H1 (cell line): ENCODE results near the gene MRPL27. TPM values are rescaled to one million over a fixed set of nuclear protein-coding genes. Genes with fewer than 3 reads are reported as not detected.

ENCODE experiments used
- CTCF ChIA-PET: fragments of 300-600 bp; sonication (Branson Sonifier 250); formaldehyde crosslinking; loops from one replicate; lab custom pipeline; 2021; ENCODE audit not compliant: partially characterized antibody; lab: Charles Lee
- POLR2A ChIA-PET: fragments of 300-600 bp; sonication (Branson Sonifier 250); formaldehyde crosslinking; loops from one replicate; lab custom pipeline; 2021; ENCODE audit warnings: inconsistent platforms; ENCODE audit not compliant: partially characterized antibody; lab: Charles Lee
- DNase-seq, 2 experiments: peaks; one replicate each; pipeline versions ENCODE4 v3.0.0 to v3.0.0-alpha.2; 2010 to 2022; ENCODE audit warnings: low spot score in 2 of 2, low read depth in 1 of 2, mixed read lengths in 1 of 2
- FAIRE-seq: peaks from 2 replicates; lab custom pipeline; 2011; peaks lifted over from hg19 to GRCh38; lab: Jason Lieb, UNC
- H2AFZ ChIP-seq: 2 replicates; pipeline ENCODE4 v1.8.1; 2012; ENCODE audit warnings: low read length, inconsistent platforms
- H2AK5ac ChIP-seq: 2 replicates; pipeline ENCODE4 v1.6.1; 2013; ENCODE audit warnings: low read depth, low read length
- H2BK120ac ChIP-seq: replicated peaks from 2 replicates; pipeline ENCODE3; 2013; ENCODE audit warnings: low read depth, low read length, inconsistent platforms
- H2BK12ac ChIP-seq: 2 replicates; pipeline ENCODE4 v1.6.1; 2013; ENCODE audit warnings: low read depth, low read length
- H2BK15ac ChIP-seq: 2 replicates; pipeline ENCODE4 v1.6.1; 2013; ENCODE audit warnings: low read length
- H2BK20ac ChIP-seq: 2 replicates; pipeline ENCODE4 v1.6.1; 2013; ENCODE audit warnings: low read length
- H2BK5ac ChIP-seq: 2 replicates; pipeline ENCODE4 v1.6.1; 2013; ENCODE audit warnings: low read depth, low read length
- H3K14ac ChIP-seq: 2 replicates; pipeline ENCODE4 v1.6.1; 2013; ENCODE audit warnings: inconsistent platforms; ENCODE audit not compliant: insufficient read length
- H3K18ac ChIP-seq: 2 replicates; pipeline ENCODE4 v1.6.1; 2013; ENCODE audit warnings: low read length; ENCODE audit errors: extremely low read depth
- H3K23ac ChIP-seq: 2 replicates; pipeline ENCODE4 v1.6.1; 2013; ENCODE audit warnings: inconsistent platforms; ENCODE audit not compliant: insufficient read length
- H3K23me2 ChIP-seq: 2 replicates; pipeline ENCODE4 v1.6.1; 2013; ENCODE audit warnings: low read depth, low read length
- H3K27ac ChIP-seq: 2 replicates; pipeline ENCODE4 v1.6.1; 2011; ENCODE audit warnings: low read depth, low read length, inconsistent platforms
- H3K27me3 ChIP-seq, 4 experiments: replicated peaks in 1 of 4; 1 replicate in 1 of 4; 2 replicates in 3 of 4; pipeline versions ENCODE4 v1.6.1 to v1.8.1; 2011 to 2013; ENCODE audit warnings: low read length in 3 of 4, mild to moderate bottlenecking in 3 of 4, inconsistent platforms in 2 of 4, mixed read lengths in 2 of 4, moderate library complexity in 1 of 4; ENCODE audit not compliant: control insufficient read depth in 3 of 4, insufficient read depth in 3 of 4; ENCODE audit errors: extremely low read depth in 1 of 4
- H3K36me3 ChIP-seq, 4 experiments: 2 replicates each; pipeline versions ENCODE4 v1.6.1 to v1.8.1; 2011 to 2013; ENCODE audit warnings: mild to moderate bottlenecking in 4 of 4, low read length in 3 of 4, moderate library complexity in 2 of 4, control low read depth in 1 of 4, inconsistent platforms in 1 of 4; ENCODE audit not compliant: insufficient read depth in 4 of 4, control insufficient read depth in 2 of 4
- H3K4ac ChIP-seq: replicated peaks from 2 replicates; pipeline ENCODE3; 2013; ENCODE audit warnings: low read length, low read depth, mixed read lengths, inconsistent platforms; ENCODE audit not compliant: insufficient read length
- H3K4me1 ChIP-seq, 4 experiments: replicated peaks in 1 of 4; 1 replicate in 1 of 4; 2 replicates in 3 of 4; pipeline versions ENCODE4 v1.6.1 to v1.8.1; 2011 to 2013; ENCODE audit warnings: low read length in 3 of 4, inconsistent platforms in 2 of 4, mixed read lengths in 1 of 4; ENCODE audit not compliant: insufficient read depth in 4 of 4, control insufficient read depth in 3 of 4
- H3K4me2 ChIP-seq, 2 experiments: 2 replicates each; pipeline versions ENCODE4 v1.6.1 to v1.8.1; 2011 to 2013; ENCODE audit warnings: low read depth in 2 of 2, low read length in 2 of 2, control low read depth in 1 of 2, inconsistent platforms in 1 of 2, mild to moderate bottlenecking in 1 of 2; ENCODE audit not compliant: insufficient read depth in 1 of 2
- H3K4me3 ChIP-seq, 4 experiments: fragments of 200-600, 300-600 bp in 1 of 4; sonication (generic), shearing (Covaris generic), sonication (Bioruptor Twin) in 1 of 4; 2 replicates each; pipeline versions ENCODE4 v1.5.1 to v1.8.1; 2011 to 2016; ENCODE audit warnings: low read length in 4 of 4, low read depth in 3 of 4, control low read depth in 2 of 4, inconsistent platforms in 2 of 4, mild to moderate bottlenecking in 2 of 4, mixed read lengths in 1 of 4, moderate library complexity in 1 of 4; ENCODE audit not compliant: insufficient read depth in 2 of 4; ENCODE audit errors: extremely low read depth in 1 of 4
- H3K56ac ChIP-seq: replicated peaks from 2 replicates; pipeline ENCODE3; 2013; ENCODE audit warnings: low read depth, mild to moderate bottlenecking, mixed read lengths, low read length, inconsistent platforms; ENCODE audit not compliant: insufficient read length
- H3K79me1 ChIP-seq: 2 replicates; pipeline ENCODE4 v1.6.1; 2013; ENCODE audit warnings: low read depth, low read length, control low read depth
- H3K79me2 ChIP-seq, 2 experiments: 2 replicates each; pipeline versions ENCODE4 v1.6.1 to v1.8.1; 2012 to 2013; ENCODE audit warnings: low read length in 2 of 2, mild to moderate bottlenecking in 2 of 2, inconsistent platforms in 1 of 2; ENCODE audit not compliant: insufficient read depth in 2 of 2, control insufficient read depth in 1 of 2
- H3K9ac ChIP-seq, 4 experiments: replicated peaks in 1 of 4; 1 replicate in 1 of 4; 2 replicates in 3 of 4; pipeline versions ENCODE4 v1.6.1 to v1.8.1; 2011 to 2013; ENCODE audit warnings: low read depth in 3 of 4, low read length in 3 of 4, control low read depth in 2 of 4, mild to moderate bottlenecking in 2 of 4, moderate library complexity in 2 of 4, inconsistent platforms in 1 of 4; ENCODE audit errors: extremely low read depth in 1 of 4
- H3K9me3 ChIP-seq, 2 experiments: 2 replicates each; pipeline versions ENCODE4 v1.6.1 to v1.8.1; 2012 to 2013; ENCODE audit warnings: mild to moderate bottlenecking in 2 of 2, moderate library complexity in 2 of 2, control low read depth in 1 of 2, inconsistent platforms in 1 of 2, low read depth in 1 of 2, low read length in 1 of 2, mixed read lengths in 1 of 2; ENCODE audit not compliant: insufficient read depth in 2 of 2
- H4K20me1 ChIP-seq, 2 experiments: replicated peaks in 1 of 2; 2 replicates each; pipeline versions ENCODE3 to v1.8.1; 2011 to 2013; ENCODE audit warnings: inconsistent platforms in 2 of 2, low read length in 2 of 2, mild to moderate bottlenecking in 1 of 2; ENCODE audit not compliant: insufficient read depth in 2 of 2, control insufficient read depth in 1 of 2
- H4K5ac ChIP-seq: 2 replicates; pipeline ENCODE4 v1.6.1; 2013; ENCODE audit warnings: low read length, low read depth, mixed read lengths, inconsistent platforms; ENCODE audit not compliant: insufficient read length
- H4K8ac ChIP-seq: 2 replicates; pipeline ENCODE4 v1.8.0; 2013; ENCODE audit warnings: mild to moderate bottlenecking, moderate library complexity, low read length, inconsistent platforms; ENCODE audit not compliant: insufficient read depth; ENCODE audit errors: extremely low read depth
- H4K91ac ChIP-seq: replicated peaks from 2 replicates; pipeline ENCODE3; 2013; ENCODE audit warnings: low read length, mixed read lengths, inconsistent platforms; ENCODE audit not compliant: insufficient read length
- CBX8 ChIP-seq: fragments of 300-800, 300-1000 bp; sonication (generic); IDR thresholded peaks from 2 replicates; pipeline ENCODE4 v1.7.1; 2016; ENCODE audit warnings: low read depth, low read length, borderline replicate concordance
- CHD1 ChIP-seq: IDR thresholded peaks from 2 replicates; pipeline ENCODE4 v1.6.1; 2012; ENCODE audit warnings: low read depth, low read length, improper control_type of control experiment
- POLR2AphosphoS5 ChIP-seq: IDR thresholded peaks from 2 replicates; pipeline ENCODE4 v1.6.1; 2011; ENCODE audit warnings: low read depth, low read length
- SP1 ChIP-seq: IDR thresholded peaks from 2 replicates; pipeline ENCODE4 v1.6.1; 2011; ENCODE audit warnings: low read depth, low read length
- SP4 ChIP-seq: IDR thresholded peaks from 2 replicates; pipeline ENCODE4 v1.6.1; 2012; ENCODE audit warnings: low read length, inconsistent platforms
- TCF12 ChIP-seq: IDR thresholded peaks from 2 replicates; pipeline ENCODE4 v1.6.1; 2011; ENCODE audit warnings: low read depth, mild to moderate bottlenecking, low read length
- WGBS, 2 experiments: shearing (Covaris generic) in 1 of 2; methylation state at CpG; one replicate each; pipeline versions ENCODE4 v1.1.6 to v1.1.7; 2013 to 2015; ENCODE audit warnings: low lambda C conversion rate in 2 of 2, mixed read lengths in 2 of 2, inconsistent platforms in 1 of 2, low coverage in 1 of 2, missing lambda C conversion rate in 1 of 2; ENCODE audit not compliant: insufficient replicate concordance in 2 of 2, insufficient coverage in 1 of 2, insufficient read length in 1 of 2; ENCODE audit errors: extremely low coverage in 1 of 2, missing lambda C conversion rate in 1 of 2; 5-methylcytosine and 5-hydroxymethylcytosine counted together
- polyA plus RNA-seq, 7 experiments: library from polyadenylated mRNA; depleted of rRNA in 3 of 7; stranded (reverse) in 5 of 7; unstranded in 2 of 7; fragments of >200 nt in 5 of 7; fragments of 200-250 nt in 2 of 7; gene quantifications; 1 replicate in 5 of 7; 2 replicates in 1 of 7; 4 replicates in 1 of 7; pipeline versions ENCODE4 v1.2.1 to v1.2.3, GENCODE V29; 2011 to 2013; ENCODE audit warnings: missing spikeins in 2 of 7, mixed read lengths in 2 of 7
- total RNA-seq: library from RNA; stranded (reverse); fragmentation: NEBNext Ultra II Directional; extraction: Animal tissue kit (Norgen Biotek cat#: 25700); gene quantifications from 2 replicates; pipeline ENCODE4 v1.2.1, GENCODE V29; 2021

MRPL27 gene
- total and polyA plus RNA-seq, 2 of the 8 experiments (the other 6 are each of a cell fraction or from before 2014, with no cell fraction given): 75.6 to 135 TPM

DNA sequence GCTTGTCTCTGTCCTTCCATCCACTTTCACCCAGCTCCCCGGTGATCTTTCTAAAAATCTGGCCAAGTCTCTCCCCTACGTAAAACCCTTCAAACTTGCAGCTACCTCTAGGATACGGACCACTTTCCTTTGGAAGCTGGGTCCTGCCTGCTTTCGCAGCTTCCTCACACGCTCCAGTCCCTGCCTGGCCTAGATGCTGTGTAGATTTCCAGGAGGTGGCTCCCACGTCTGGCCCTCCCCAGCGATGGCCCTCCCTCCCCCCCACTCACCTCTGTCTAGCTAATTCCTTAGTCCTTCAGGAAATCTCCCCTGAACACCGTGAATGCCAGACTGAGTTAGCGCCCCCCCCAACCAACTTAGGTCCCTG lies 24.9 kb upstream of the MRPL27 start:
- no peak overlapping the region for H3K27ac ChIP-seq
- peak overlapping the region; percentile 91 for H2AFZ ChIP-seq
- H3K36me3 ChIP-seq: peaks cover 18 to 22% (median 22%) of the 10 kb centered on the region in 4 experiments; a peak in 7 of 8 replicates
- peaks cover 5% of the 10 kb centered on the region for H3K79me1 ChIP-seq
- FAIRE-seq: no peak
- peak overlapping the region; percentile 94 to 97 for H3K4me2 ChIP-seq
- no peaks in the 10 kb centered on the region for H3K27me3 ChIP-seq
- POLR2A ChIA-PET: interaction anchor here (0.6 to 27.4 kb wide), 12 partner anchors 9 to 84 kb away, joined by 3 to 313 read pairs (median 7); partner anchors contain the start of genes ACSF2, EME1, MRPL27 and RSAD1
- peak overlapping the region; percentile 18 for H2BK120ac ChIP-seq
- no peak overlapping the region for H3K14ac ChIP-seq
- no peak for DNase-seq
- peaks cover 0 to 4% (median 0%) of the 10 kb centered on the region in 4 experiments; a peak in 4 of 7 replicates for H3K4me1 ChIP-seq
- H3K9me3 ChIP-seq: peaks cover 0 to 3% of the 10 kb centered on the region in 2 experiments; a peak in 1 of 4 replicates
- WGBS, 2 experiments: 57% methylated on average over 9 of the region's 9 CpGs; no CpG with 5 or more reads in 1 of the 2 experiments
- H4K8ac ChIP-seq: no peak overlapping the region; the same call in 1 of the 2 replicates
- peaks cover 7% of the 10 kb centered on the region; the same call in 1 of the 2 replicates for H3K23me2 ChIP-seq
- peaks cover 0 to 12% of the 10 kb centered on the region in 2 experiments for H4K20me1 ChIP-seq
- no peak overlapping the region for H3K56ac ChIP-seq
- H3K4me3 ChIP-seq: peak overlapping the region in 3 of 4 experiments; percentile 64 to 92 (median 76); a peak in 5 of 8 replicates
- H3K79me2 ChIP-seq: peaks cover 0 to 18% of the 10 kb centered on the region in 2 experiments; a peak in 3 of 4 replicates
- no peak overlapping the region for H4K91ac ChIP-seq
- CTCF ChIA-PET: interaction anchor here (0.5 to 5.5 kb wide), 50 partner anchors 9 to 1802 kb away, joined by 3 to 87 read pairs (median 6); partner anchors contain the start of genes ACSF2, CHAD, EME1 and MRPL27
- H2BK20ac ChIP-seq: no peak overlapping the region
- H4K5ac ChIP-seq: no peak overlapping the region
- H3K9ac ChIP-seq: no peak overlapping the region
- H2BK15ac ChIP-seq: 0 out of 2 replicates have a peak overlapping the region, but pooled peaks have one; percentile 61
- H2BK12ac ChIP-seq: peak overlapping the region; percentile 80; the same call in 1 of the 2 replicates
- no peak overlapping the region for H2AK5ac ChIP-seq
- peak overlapping the region; percentile 82; the same call in 1 of the 2 replicates for H3K18ac ChIP-seq
- H2BK5ac ChIP-seq: no peak overlapping the region
- H3K4ac ChIP-seq: no peak overlapping the region
- H3K23ac ChIP-seq: no peak overlapping the region
- no peak for TF ChIP-seq TCF12
- TF ChIP-seq CBX8: no peak
- TF ChIP-seq SP1: no peak
- no peak for TF ChIP-seq CHD1
- no peak for TF ChIP-seq SP4
- TF ChIP-seq POLR2AphosphoS5: no peak
